ENCODE measurements around the gene SPHK2.
"Not testable (repeated sequence)": the region's sequence is repeated elsewhere in the genome, so short reads cannot be mapped to it uniquely, and the experiment has no call there.

The SPHK2 gene

GRCh38 chr19:48637948-48638830 lies 18.9 kb downstream of the SPHK2 start:
- DNase-seq: peak; percentile 80

GRCh38 chr19:48638831-48639381 lies 19.6 kb downstream of the SPHK2 start:
- no peak for DNase-seq

DNA sequence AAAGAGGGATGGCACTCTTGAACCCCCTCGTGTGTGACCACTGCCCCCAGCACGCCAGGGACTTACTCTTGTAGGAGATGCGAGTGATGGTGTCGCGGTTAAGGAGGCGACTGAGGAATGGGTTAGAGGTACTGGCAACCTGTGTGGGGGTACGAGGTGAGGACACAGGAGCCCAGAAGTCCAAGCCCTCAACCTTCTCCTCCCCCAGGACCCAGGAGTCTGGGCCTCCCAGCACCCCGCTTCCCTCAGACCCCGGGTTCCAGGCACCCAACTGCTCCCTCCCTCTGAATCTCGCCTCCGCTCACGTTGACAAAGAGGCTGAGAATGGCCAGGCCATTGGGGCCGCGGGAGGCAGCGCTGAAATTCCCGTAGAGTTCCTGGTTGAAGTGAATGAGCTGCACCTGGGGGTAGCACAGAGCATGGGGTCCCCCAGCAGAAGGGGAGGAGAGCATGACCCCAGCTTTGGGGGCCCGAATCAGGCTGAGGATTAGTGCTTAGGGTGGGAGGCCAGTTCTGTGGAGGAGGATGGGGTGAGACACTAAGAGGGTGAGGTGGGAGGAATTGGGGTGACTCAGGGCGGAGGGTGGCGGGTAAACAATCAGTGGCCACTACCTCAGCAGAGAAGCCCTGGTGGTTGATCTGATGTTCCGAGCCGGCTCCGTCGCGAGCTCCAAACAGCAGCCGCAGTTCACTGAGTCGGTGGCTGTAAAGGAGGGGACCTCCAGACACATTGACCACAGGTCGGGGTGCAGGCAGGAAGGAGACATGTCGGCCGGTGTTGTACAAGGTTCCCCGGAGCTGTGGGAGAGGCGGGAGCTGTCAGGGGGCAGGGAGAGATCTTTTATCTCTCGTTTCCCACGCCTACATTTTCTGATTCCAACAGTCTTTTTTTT lies 20.4 kb downstream of the SPHK2 start:
- no peak for DNase-seq

DNA sequence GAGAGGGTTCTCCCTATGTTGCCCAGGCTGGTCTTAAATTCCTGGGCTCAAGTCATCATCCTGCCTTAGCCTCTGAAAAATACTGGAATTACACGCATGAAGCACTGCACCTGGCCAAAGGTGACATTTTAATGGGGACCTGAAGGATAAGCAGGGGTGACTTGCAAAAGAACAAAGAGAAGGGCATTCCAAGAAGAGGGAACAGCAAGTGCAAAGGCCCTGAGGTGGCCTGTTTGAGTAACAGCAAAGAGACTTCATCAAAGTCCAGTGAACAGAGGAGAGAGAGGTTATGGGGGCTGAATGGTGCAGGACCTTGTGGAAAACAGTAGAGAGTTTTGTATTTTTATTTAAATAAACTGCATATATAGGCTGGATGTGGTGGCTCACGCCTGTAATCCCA lies 22.5 kb downstream of the SPHK2 start:
- DNase-seq: no peak

GRCh38 chr19:48642862-48643261 lies 23.6 kb downstream of the SPHK2 start:
- DNase-seq: no peak

GRCh38 chr19:48644355-48644754 lies 25.0 kb downstream of the SPHK2 start:
- no peak for DNase-seq

DNA sequence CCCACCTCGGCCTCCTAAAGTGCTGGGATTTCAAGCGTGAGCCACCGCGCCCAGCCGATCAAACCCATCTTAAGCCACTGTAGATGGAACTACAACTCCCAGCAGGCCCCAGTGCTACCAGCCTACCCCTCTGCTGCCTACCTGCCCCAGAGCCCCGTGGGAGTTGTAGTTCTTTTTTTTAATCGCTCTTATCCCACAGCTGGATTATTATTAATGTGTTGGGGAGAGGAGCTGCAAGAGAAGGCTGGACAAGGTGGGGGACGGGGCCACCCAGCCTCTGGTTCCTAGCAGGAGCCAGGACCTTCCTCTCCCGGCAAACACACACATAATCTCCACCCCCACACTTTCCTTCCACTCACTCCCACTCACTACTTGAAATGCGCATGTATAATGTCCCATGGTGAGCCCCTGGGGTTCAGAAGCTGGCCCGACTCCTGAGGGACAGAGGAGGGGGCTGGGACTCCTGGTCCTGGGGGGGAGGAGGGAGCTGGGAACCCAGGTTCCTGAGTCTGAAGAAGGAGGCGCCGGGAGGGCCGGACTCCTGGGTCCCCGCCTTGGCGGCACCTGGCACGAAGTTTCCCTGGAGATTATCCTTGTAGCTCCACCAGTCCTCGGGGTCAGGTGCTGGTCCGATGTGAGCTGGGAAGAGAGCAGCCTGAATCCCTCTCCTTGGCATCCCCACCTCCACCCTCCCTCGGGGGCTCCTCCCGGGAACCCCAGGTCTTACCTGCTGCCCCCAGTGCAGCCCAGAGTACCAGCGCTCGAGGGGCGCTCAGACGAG lies 25.7 kb downstream of the SPHK2 start:
- peak; percentile 72 for DNase-seq

DNA sequence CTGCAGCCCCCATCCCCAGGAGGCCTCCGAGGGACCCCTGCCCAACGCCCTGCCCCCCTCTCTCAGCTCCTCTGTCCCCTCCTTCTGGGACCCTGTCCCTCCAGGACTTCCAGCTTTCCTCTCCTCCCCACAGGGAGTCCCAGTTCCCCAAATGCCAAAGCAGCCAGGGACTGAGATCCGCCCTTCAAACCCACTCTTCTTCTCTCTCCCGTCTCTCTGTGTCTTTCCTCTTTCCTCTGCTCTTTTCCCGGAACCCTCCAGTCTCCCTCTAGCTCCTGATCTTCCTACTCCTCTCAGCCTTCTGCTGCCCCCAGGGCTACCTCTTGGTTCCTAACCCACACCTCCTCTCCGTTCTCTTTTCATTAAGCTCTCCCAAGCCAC lies 26.3 kb downstream of the SPHK2 start:
- no peak for DNase-seq

DNA sequence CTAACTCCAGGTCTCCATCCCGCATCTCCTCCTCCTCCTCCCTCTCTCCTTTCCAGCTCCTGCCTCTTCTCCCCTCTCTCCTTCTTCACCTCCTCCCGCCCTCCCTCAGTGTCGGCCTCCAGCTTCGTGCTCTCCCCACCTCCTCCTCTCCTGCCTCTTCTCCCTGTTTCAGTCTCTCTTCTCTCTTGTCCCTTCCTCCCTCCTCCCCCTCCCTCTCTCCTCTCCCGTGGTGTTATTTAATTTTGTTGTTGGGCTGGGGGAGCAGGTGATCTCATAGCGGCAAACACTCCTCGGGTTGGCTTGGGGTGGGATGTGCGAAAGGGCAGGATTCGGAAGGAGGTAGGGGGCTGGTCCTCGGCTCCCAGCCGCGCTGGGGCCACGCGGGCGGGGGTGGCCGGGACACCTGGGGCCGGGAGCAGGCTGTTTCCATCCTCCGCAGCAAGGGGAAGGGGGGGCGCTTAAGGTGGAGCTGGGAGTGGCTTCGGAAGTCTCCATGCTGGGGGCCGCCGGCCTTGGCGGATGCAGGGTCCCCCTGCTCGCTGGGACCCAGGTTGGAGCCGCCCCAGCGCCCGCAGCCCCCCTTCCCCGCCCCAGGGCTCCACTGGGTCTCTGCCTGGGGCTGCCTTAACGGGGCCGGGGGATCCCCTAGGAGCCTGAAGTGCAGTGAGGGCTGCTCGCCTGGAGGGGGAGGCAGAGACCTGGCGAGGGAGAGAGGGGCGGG lies 26.9 kb downstream of the SPHK2 start, which contains the start of gene CA11:
CA11 (minus strand) TSS at position 187 of the 721 bp plus-strand sequence. CDS start 555 bp downstream, outside the sequence.
- peak; percentile 91 for DNase-seq

DNA sequence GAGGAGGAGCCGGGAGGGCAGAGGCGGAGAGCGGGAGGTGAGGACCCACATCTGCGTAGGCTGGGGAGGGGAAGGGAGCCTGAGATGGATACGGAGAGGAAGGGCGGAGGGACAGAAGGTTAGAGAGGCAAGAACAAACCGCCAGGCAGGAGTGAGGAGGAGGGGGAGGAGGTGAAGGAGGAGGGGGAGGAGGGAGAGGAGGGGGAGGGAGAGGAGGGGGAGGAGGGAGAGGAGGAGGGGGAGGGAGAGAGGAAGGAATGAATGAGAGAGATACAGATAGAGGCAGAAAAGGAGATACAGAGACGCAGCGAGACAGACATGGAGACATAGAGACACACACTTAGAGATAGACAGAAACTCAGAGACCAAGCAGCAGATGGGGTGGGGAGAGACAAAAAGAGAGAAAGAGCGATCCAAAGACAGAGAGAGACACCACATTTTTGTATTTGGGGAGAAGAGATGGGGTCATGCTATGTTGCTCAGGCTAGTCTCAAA lies 27.5 kb downstream of the SPHK2 start:
- no peak for DNase-seq

GRCh38 chr19:48648134-48648533 lies 28.8 kb downstream of the SPHK2 start:
- no peak for DNase-seq

DNA sequence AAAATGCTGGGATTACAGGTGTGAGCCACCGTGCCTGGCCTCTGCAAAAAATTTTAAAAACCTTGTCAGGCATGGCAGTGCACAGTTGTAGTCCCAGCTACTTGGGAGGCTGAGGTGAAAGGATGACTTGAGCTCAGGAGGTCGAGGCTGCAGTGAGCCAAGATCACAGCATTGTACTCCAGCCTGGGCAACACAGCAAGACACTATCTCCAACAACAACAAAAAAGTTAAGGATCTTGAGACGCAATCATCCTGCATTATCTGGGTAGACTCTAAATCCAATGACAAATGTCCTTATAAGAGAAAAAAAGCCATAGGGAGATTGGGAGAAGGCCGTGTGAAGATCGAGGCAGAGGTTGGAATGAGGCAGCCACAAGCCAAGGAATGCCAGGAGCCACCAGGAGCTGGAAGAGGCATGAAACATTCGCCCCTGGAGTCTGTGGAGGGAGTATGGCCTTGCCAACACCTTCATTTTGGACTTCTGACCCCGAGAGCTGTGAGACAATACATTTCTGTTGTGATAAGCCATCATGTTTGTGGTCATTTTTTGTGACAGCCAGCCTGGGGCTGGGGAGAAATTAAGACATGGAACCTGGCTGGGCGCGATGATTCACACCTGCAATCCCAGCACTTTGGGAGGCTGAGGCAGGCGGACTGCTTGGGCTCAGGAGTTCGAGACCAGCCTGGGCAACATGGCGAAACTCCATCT lies 31.8 kb downstream of the SPHK2 start:
- DNase-seq: no peak

DNA sequence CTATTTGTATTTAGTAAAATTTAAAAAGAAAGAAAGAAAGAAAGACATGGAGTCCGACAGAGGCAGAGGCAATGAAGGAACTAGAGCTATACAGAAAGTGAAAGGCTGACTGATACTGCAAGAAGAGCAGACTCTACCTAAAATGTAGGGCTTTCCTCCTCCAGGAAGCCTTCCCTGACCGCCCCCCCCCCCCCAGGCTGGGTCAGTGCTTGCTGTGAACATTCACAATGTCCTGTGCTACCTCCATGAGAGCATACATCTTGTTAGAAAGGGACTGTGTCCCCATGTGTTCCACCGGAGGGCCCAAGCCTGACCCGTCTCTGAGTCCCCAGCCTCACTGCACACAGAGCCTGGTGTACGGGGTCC lies 32.4 kb downstream of the SPHK2 start:
- no peak for DNase-seq

- no peak for DNase-seq
Observed at GRCh38 chr19:48654299-48655059, 35.2 kb downstream of the SPHK2 start.

- DNase-seq: no peak
Observed at GRCh38 chr19:48656840-48657474, 37.7 kb downstream of the SPHK2 start.

DNA sequence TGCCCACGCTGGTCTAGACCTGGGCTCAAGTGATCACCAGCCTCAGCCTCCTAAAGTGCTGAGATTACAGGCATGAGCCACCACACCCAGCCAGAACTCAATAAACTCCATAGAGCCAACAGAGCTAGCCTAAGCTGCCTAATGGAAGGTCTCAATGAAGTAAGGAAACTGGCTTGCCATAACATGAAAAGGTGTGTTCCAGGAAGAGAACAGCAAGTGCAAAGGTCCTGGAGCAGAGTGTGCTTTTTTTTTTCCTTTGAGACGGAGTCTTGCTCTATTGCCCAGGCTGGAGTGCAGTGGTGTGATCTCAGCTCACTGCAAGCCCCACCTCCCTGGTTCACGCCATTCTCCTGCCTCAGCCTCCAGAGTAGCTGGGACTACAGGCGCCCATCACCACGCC lies 38.5 kb downstream of the SPHK2 start:
- DNase-seq: not testable (repeated sequence)

DNA sequence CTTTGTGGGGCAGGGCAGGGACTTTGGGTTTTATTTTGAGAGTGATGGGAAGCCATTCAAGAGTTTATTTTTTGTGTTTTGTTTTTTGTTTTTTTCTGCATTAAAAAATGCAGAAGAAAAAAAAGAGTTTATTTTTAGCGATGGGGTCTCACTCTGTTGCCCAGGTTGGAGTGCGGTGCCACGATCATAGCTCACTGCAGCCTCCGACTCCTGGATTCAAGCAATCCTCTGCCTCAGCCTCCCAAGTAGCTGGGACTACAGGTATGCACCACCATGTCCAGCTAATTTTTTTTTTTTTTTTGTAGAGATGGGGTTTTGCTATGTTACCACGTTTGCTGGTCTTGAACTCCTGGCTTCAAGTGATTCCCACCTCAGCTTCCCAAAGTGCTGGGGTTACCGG lies 39.2 kb downstream of the SPHK2 start:
- no peak for DNase-seq

- no peak for DNase-seq
Observed at GRCh38 chr19:48659768-48660167, 40.5 kb downstream of the SPHK2 start.

- peak; percentile 71 for DNase-seq
Observed at GRCh38 chr19:48660852-48661710, 41.8 kb downstream of the SPHK2 start.
